Measurements from ENCODE around the gene AGPAT3.

The AGPAT3 gene

GRCh38 chr21:43925609-43926008 is 60.6 kb downstream of the AGPAT3 start:
- no peak for DNase-seq

GRCh38 chr21:43926196-43926595 is 61.2 kb downstream of the AGPAT3 start:
- no peak for DNase-seq

DNA sequence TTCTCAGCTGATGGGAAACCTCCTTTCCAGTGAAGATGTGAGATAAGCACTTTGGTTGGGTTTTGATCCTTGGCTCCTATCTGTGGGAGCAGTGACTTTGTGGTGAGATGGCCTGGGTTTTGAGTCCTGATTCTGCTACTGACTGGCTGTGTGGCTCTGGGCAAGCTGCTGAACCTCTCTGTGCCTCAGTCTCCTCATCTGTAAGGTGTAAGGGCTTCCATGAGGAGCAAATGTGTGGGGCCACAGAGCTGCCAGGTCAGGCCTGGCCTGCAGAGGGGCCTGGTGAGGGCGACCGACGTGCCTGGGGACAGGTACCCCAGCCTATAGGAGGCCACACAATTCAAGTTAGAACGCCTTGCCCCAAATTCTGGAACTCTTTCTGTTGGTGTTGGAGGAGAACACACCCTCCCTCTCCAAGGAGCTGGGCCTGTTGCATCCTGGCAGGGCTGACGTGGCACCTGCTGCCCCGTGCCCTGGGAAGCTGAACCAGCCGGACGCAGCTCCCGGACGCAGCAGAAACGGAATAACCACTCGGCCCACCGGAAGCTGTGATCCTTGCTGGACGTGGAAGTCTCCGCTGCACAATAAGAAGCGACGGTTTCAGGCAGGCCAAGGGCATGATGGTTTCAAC is 62.7 kb downstream of the AGPAT3 start:
- no peak for DNase-seq

DNA sequence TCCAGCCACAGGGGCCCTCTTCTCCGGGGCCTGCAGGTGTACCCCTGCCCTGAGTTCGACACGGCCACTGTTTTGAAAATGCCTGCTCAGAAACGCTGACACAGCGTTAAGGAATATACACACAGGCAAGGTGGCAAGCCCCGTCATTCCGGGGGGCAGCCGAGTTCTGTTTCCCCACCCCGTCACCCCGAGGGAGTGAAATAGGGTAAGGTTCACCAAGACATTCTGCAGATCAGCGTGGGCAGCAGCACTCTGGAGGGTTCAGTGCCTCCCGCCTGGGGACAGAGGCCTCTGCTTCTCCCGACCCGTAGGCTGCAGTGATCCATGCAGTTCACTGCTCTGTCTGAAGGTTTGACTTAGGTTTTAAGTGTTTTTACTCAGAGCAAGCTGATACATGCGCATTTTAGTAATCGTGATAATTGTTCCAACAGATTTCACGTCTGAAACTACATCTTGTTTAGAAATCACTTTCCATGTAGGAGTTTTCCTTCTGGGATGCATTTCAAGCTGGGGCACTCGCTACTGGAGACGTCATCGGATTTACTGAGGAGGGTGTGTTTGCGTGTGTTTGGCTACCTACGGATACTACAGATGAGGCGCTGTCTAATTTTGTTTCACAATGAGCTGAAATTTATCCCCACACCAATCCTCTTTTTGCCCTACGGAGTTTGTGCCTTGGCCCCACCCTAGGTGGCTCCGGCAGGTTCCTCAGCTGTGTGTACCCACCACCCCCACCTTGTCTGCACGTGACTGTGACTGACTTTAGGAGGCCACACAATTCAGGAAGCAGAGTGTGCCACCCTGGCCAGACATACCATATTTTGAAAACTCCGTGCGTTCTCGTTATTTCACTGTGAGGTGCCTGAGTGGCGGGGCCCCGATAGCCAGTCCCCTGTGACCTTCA is 63.5 kb downstream of the AGPAT3 start:
- DNase-seq = no peak

DNA sequence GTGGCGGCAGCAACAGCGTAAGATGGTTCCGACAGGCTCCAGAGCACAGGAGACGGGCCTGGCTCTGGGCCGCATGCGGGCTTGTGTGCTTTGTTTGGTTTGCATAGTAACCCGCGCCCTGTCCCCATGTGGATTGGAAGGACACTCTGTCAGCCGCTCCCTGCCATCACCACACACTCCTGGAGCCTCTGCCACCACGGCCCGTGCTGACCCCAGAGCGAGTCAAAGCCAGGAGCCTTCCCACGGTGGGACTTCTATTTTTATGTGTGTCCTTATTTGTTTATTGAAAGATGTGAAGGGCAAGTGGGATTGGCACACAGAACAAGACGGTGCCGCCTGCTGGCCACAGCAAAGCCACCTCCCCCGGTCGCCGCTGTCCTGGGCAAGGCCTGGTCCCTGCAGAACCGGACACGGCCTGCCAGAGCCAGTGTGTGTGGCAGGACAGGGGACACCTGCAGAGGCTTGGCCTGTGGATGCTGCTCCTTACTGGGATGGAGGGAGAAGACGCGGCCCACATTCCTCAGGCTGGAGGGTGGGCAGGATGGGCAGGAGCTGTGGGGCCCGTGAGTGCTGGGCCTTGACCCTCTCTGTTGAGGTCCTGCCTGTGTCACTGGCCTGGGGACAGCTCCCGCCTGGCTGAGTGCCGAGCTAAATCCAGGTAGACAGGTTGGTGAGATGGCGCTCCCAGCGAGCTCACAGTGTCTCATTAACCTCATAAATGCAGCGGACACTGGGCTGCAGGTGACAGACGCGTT is 64.4 kb downstream of the AGPAT3 start:
- DNase-seq = no peak

DNA sequence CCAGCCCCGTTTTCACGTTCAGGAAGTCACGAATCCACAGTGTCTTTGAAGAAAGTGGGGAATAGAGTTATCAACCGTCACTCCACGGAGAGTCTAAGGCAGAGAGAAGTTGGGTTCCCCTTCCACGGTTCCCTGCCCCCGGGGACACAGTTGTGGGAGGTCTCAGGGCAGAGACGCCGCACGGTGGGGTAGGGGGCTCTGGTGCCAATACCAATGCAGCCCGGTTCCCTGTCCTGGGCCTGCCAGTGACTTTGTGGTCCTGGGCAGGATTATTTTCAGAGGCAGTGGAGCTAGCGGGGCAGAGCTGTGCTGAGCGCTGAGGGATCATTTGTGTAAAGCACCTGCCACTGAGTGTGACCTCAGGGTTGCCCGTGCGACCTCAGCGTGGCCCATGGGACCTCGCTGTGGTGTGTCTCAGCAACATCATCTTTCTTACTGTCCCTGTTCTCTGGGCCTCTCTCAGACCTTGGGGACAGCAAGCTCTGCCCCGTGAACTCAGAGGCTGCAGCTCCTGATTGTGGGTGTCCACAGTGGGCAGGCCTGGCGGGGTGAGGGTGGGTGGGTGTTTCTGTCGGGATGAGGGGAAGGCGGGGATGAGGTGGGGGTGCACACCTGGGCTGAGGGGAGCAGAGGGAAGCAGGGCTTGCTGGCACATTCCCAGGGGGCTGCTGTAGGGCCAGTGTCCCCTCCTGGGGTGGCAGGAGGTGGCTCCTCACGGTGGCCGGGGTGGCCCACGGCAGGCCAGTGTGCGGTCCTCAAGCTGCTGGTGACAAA is 65.2 kb downstream of the AGPAT3 start:
- DNase-seq = no peak

- no peak for DNase-seq
Observed at GRCh38 chr21:43930848-43931375, 65.9 kb downstream of the AGPAT3 start.

DNA sequence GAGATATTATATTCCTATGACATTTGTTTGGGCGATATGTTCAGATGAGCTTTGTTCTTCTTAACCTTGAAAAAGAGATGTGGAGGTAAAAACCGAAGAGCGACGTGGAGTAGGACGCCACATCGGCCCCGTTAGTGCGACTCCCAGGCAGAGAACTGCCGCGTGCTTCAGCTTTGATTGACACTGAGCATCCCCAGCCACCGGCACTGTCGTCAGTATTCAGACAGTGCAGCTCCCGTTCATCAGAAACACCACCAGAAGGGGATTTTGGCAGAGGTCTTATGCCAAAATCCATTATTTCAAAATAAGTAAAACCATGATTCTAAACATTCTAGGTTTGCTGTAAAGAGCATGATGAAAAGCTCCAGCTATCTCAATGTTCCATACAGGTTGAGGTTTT is 66.5 kb downstream of the AGPAT3 start:
- no peak for DNase-seq

DNA sequence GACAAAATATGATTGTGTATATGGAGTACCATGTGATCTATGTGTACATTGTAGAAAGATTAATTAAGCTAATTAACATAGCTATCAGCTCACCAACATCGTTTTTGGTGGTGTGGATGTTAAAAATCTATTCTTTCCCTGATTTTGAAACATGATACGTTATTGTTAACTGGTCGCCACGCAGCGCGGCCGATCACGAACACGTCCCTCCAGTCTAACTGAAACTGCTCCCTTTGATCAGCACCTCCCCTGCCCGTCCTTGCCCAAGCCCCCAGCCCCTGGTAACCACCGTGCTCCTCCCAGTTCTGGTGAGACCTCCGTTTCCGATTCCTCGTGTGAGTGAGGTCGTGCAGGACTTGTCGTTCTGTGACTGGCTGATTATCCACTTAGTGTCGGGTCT is 67.0 kb downstream of the AGPAT3 start:
- DNase-seq = no peak

DNA sequence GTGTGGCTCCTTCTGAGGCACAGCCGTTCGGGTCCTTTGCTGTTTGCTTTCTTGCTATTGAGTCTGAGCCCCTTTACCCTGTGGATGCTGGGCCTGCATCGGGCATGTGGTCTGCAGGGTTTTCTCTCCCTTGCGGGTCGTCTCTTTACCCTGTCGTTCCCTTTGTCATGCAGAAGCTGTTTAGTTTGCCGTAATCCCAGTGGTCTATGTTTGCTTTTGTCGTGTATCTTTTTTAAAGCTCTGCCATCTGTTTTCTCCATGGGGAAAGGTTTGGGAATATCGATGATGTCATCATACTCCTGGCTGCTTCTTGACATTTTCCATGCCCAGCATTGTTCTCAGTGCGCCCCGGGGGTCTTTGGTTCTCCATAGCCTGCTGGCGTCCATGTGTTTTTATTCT is 68.2 kb downstream of the AGPAT3 start:
- DNase-seq = no peak

- DNase-seq = no peak
Observed at GRCh38 chr21:43933680-43934079, 68.7 kb downstream of the AGPAT3 start.

GRCh38 chr21:43934116-43934515 is 69.1 kb downstream of the AGPAT3 start:
- DNase-seq = no peak

DNA sequence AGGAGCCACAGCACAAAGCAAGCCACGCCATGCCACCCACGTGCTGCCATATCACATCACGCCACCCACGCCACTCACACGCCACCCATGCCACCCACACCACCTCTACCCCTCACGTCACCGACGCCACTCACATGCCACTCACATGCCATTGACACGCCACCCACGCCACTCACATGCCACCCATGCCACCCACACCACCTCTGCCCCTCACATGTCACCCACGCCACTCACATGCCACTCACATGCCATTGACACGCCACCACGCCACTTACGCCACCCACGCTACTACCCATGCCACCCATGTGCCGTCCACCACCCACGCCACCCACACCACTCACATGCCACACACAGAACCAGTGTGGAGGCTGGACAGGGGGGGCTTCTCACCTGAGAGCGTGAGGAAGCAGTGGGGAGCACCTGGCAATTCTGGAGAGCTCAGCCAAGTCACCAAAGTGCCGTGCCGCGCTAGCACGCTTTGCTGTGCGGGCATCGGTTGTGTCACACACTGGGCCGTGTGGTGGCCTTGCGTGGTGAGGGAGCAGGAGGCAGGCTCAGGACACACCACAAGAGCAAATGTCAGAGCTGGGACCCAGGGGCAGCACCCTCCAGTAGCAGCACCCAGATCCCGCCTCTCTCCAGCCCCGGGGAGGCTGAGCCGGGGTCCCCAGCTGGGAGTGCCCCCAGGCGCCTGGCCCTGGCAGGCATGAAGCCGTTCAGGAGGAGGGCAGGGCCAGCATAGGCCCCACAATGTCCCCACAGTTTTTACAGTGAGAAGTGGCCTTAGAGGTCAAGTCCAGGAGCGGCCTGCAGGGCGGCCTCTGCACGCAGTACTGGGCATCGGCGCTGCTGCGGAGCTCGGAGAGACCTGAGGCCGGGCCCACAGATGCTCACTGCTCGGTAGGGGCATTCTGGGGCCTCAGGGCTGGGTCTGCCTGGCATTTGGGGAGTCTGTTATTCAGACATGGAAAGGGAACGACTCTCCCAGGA is 70.0 kb downstream of the AGPAT3 start:
- no peak for DNase-seq

- no peak for DNase-seq
Observed at GRCh38 chr21:43935711-43936110, 70.7 kb downstream of the AGPAT3 start.

DNA sequence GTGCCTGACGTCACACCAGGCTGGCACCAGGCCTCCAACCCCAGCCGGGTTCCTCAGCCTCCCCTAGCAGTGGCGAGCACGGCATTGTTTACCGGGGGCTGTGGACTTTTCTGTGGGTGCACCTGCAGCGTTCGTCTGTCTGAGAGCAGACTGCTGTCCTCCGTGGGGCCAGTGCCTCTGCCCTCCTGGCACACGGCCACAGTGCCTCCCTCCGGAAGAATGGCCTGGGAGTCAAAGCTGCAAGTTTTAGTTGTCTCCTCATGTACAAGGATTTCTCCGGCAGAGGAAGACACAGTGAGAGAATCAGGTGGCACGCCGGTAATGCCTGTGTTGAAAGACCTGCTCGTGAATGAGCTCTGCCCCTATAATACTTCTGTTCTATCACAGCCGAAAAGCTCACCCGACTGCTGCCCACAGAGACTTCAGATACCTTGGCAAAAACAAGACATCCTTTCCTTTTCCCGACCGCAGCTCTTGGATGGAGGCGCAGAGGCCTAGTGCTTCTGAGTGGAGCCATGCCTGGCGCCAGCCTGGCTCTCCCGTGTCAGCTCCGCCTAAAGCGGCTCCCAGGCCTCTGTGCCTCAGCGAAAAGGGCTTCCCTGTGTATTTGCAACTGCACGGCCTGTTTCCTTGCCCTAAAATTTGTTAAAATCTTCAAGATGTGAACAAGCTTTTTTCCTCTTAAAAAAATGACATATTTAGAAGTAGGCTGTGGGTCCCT is 71.4 kb downstream of the AGPAT3 start:
- DNase-seq = no peak

DNA sequence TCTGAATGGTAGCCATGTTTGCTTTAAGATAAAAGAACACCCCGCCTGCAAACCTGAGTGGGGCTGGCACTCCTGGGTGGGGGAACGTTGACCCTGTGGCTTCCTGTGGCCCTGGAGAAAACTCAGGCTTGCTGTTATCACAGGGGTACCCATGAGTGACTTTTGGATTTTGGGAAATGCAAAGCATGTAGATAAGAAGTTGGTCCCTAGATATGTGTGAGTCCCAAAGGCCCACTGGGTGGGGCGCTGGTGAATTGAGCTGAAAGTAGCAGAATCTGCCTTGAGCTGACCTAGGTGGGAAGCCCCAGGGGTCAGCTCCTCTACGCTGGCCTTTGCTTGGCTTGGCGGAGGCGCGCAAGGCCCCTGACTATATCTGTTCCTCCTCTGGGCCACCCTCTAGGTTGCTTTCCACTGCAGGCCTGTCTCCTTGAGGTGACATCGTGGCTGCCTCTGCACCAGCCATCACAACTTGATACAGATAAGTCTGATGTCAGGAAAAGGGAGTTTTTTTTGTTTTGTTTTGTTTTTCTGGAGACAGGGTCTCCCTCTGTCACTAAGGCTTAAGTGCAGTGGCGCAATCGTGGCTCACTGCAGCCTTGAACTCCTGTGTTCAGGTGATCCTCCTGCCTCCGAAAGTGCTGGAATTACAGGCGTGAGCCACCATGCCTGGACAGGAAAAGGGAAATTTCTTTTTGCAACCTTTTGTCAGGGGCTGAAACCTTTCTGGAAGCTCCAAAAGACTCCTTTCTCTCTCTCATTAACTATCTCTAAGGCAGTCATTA is 72.2 kb downstream of the AGPAT3 start:
- no peak for DNase-seq

- DNase-seq = no peak
Observed at GRCh38 chr21:43937891-43938309, 72.9 kb downstream of the AGPAT3 start.

DNA sequence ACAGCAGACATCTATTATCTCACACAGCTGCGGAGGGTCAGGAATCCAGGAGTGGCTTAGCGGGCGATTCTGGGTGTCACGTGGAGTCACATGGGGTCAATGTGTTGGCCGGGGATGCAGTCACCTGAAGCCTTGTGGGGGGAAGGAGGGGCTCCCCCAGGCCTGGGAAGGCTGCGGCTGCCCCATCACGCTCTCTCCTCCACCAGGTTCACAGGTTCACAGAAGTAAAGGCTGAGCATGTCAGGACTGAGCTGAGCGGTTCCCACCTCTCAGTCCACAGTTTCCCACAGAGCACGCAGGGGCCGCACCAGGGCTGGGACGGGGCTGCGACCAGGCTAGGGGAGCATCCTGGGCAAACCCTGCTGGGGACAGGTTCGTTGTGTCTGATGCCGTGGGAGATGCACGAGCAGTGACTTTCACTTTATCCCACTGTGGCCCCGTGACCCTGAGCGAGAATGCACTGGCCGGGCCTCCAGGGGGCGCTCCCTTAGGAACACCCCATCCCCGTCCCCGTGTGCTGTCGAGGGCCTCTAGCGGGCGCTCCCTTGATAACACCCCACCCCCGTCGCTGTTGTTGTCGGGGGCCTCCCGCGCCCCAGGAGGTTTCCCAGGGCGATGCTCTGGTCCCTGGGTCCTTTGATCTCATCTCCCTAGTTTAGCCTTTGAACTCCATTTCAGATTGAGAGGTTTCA is 73.9 kb downstream of the AGPAT3 start:
- DNase-seq = peak; percentile 78

Data from femur (tissue), 1 donor.